HUES48 (cell line): ENCODE results near the gene PRKCA.
A peak's percentile ranks its signal among the peaks of the same experiment; 100 is the strongest.
"Not testable (repeated sequence)": the region's sequence is repeated elsewhere in the genome, so short reads cannot be mapped to it uniquely, and the experiment has no call there.

ENCODE experiments used
- H3K27ac ChIP-seq: one replicate; pipeline ENCODE4 v1.7.0; 2013; ENCODE audit warnings: low read depth, low read length, inconsistent platforms
- H3K27me3 ChIP-seq: 2 replicates; pipeline ENCODE4 v1.6.1; 2013; ENCODE audit warnings: mild to moderate bottlenecking, low read length; ENCODE audit not compliant: control insufficient read depth, insufficient read depth
- H3K36me3 ChIP-seq: 2 replicates; pipeline ENCODE4 v1.6.1; 2013; ENCODE audit warnings: low read length; ENCODE audit not compliant: control insufficient read depth, insufficient read depth
- H3K4me1 ChIP-seq: 2 replicates; pipeline ENCODE4 v1.6.1; 2013; ENCODE audit warnings: mild to moderate bottlenecking, low read length; ENCODE audit not compliant: control insufficient read depth, insufficient read depth
- H3K4me3 ChIP-seq: 2 replicates; pipeline ENCODE4 v1.5.1; 2013; ENCODE audit warnings: mild to moderate bottlenecking, low read depth, low read length
- H3K9ac ChIP-seq: 2 replicates; pipeline ENCODE4 v1.6.1; 2013; ENCODE audit warnings: mild to moderate bottlenecking, low read depth, low read length, moderate library complexity
- H3K9me3 ChIP-seq: 2 replicates; pipeline ENCODE4 v1.6.1; 2013; ENCODE audit warnings: low read length; ENCODE audit not compliant: control insufficient read depth, insufficient read depth

Gene PRKCA

DNA sequence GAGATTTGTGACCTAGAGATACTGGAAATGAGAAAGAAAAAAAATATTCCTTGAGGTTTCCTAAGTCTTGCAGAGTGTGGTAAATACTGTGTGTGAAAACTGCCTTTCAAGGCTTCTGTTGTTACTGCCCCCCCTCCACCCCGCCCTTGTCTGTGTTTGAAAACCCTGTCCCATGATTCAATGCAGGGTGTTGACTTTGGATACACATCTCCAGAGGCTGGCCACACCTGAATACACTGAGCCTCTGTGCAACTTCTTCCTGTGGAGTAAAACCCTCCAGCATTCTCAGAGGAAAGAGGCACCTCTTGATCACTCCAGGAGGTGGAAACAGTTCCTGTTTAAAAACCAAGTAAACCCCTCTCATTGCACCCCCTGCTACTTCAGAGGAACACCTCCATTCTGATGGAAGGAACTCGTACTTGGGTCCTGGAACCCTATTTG lies 409.5 kb downstream of the PRKCA start:
- H3K36me3 ChIP-seq: no peaks in the 10 kb centered on the region
- peak overlapping the region; percentile 82 for H3K27ac ChIP-seq
- H3K9ac ChIP-seq: no peak overlapping the region
- H3K9me3 ChIP-seq: no peaks in the 10 kb centered on the region
- peaks cover 45% of the 10 kb centered on the region for H3K4me1 ChIP-seq
- H3K27me3 ChIP-seq: no peaks in the 10 kb centered on the region
- H3K4me3 ChIP-seq: no peak overlapping the region

DNA sequence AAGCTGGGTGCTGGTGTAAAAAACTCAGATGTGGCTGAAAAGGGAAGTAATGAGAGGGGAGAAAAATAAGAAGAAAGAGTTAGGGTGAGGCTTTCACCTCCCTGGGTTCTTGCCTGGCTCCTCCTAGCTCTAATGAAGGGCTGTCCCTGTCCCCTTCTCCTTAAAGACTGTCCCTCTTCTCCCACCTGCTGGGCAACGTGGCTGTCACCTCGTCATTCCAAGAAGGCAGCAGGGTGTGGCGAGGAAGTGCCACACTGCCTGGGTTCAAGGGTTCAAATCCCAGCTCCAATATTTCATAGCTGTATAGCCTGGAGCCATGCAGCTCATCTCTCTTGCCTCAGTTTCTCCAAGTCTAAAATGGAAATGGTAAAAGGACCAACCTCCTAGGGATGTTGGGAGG lies 410.0 kb downstream of the PRKCA start:
- H3K9me3 ChIP-seq: no peaks in the 10 kb centered on the region
- H3K27ac ChIP-seq: peak overlapping the region; percentile 82
- H3K36me3 ChIP-seq: no peaks in the 10 kb centered on the region
- H3K4me1 ChIP-seq: peaks cover 45% of the 10 kb centered on the region
- no peaks in the 10 kb centered on the region for H3K27me3 ChIP-seq
- no peak overlapping the region for H3K4me3 ChIP-seq
- no peak overlapping the region for H3K9ac ChIP-seq

DNA sequence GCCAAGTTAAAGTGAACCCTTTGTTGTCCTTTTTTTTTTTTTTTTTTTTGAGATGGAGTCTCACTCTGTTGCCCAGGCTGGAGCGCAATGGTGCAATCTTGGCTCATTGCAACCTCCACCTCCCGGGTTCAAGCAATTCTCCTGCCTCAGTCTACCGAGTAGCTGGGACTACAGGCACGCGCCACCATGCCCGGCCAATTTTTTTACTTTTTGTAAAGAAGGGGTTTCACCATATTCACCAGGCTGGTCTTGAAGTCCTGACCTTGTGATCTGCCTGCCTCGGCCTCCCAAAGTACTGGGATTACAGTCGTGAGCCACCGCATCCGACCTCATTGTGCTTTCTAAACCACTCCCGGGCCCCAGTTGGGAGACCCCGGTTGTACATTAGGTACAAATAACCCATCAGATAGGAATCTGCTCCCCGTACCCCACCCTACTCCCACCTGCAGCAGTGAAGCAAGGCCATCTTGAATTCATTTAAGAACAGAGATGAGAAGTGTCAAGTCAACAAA lies 410.7 kb downstream of the PRKCA start:
- not testable (repeated sequence) for H3K4me3 ChIP-seq, H3K36me3 ChIP-seq, H3K9me3 ChIP-seq, H3K9ac ChIP-seq, H3K27me3 ChIP-seq, H3K27ac ChIP-seq
- peaks cover 45% of the 10 kb centered on the region for H3K4me1 ChIP-seq

DNA sequence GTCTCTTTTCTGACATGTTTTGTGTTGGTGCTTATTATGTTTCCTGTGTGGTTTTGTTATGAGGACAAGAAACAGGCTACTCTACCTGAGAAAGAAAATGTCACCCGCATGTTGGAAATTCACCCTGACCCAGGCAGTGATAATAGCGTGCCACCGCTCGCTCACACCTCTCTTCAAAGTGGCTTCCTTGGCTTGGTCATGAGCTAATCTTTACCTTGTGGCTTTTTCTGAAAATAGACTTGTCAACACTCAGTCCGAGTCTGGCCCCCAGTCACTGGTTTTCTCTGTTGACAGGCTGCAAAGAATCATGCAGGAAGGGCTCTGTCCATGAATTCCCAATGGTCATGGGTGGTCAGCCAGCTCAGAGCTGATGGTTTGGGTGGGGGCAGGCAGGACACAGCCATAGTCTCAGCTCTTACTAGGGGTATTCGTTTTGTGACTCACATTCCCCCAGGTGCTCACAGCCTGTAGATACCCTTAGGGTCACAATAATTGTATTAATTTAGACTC lies 411.2 kb downstream of the PRKCA start:
- no peak overlapping the region for H3K9ac ChIP-seq
- peaks cover 45% of the 10 kb centered on the region for H3K4me1 ChIP-seq

DNA sequence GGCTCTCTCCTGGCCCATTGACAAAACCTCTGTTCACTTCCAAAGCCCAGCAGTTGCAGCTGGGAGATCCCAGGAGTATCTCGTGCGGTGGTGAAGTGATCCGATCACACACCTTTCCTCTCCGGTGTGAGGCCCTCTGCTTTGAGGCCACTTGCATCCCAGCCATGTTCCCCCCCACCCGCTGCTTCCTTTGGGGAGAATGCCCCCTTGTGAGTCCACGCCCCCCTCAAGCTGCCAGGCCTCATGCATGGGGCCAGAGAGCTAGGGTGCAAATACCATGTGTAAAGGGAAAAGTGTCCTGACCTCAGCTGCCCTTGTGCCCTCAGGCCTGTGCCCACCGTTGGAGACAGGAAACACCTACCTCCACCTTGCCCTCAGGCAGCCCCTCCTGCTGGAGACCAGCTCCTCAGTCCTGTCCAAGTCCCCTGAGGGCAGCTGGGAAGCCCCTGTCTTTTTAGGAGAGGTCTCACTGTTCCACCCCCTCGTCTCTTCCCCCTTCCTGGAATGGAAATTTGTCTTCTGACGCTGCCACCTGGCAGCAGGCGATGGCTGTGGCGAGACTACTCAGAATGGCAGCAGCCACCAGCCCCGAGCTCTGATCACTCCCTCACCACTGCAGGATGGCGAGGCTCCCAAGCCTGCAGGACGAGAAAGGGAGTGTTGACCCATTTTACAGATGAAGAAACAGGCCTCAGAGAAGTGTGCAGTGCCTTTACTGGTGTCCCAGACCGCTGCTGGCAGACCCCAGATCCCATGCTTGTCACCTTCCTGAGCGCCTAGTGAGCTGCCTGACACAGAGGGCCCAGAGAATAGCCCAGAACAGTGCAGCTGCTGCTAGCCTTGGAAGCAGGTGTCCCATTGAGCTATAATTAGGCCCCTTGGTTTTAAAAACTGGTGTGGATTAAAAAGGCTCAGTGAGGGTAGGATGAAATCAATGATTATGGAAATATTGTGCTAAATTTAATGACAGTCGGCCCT lies 411.9 kb downstream of the PRKCA start:
- H3K4me3 ChIP-seq: no peak overlapping the region
- peaks cover 45% of the 10 kb centered on the region for H3K4me1 ChIP-seq
- H3K9me3 ChIP-seq: no peaks in the 10 kb centered on the region
- no peaks in the 10 kb centered on the region for H3K36me3 ChIP-seq
- H3K9ac ChIP-seq: no peak overlapping the region
- no peaks in the 10 kb centered on the region for H3K27me3 ChIP-seq
- H3K27ac ChIP-seq: no peak overlapping the region

More for the DNA sequence above, 411.2 kb downstream of the PRKCA start:
- H3K9me3 ChIP-seq: no peaks in the 10 kb centered on the region
- H3K36me3 ChIP-seq: no peaks in the 10 kb centered on the region
- no peaks in the 10 kb centered on the region for H3K27me3 ChIP-seq
- H3K27ac ChIP-seq: no peak overlapping the region
- H3K4me3 ChIP-seq: no peak overlapping the region

DNA sequence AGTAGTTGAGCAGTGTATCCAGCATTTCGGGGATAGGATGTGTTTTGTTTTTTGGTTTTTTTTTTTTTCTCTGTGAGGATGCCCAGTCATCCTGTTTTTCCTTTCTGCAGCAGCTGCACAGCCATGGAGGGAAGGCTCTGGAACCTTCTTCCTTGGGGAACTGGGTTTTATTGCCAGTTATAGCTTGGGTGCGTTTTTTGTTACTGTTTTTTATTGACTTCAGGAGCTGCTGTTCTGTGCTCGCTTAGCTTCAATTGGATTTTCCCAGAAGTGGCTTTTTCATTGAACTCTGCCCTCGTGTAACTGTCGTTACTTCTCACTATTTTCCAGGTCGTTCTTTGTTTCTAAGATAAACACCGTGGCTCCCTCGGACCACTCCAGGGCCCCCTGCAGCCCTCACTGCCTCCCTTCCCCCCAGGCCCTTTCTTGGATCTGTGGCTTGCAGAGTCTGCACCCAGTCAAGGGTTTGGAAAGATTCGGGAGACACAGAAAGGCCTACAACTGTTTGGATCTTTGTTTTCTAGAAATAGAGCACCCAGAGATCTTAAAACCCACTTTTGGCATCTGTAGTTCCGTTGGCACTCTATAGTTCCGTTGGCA lies 412.8 kb downstream of the PRKCA start:
- Histone ChIP-seq H3K27me3 (no peaks in the 10 kb centered on the region), H3K4me3 (no peak overlapping the region), H3K36me3 (no peaks in the 10 kb centered on the region), H3K9ac (no peak overlapping the region), H3K4me1 (peaks cover 45% of the 10 kb centered on the region), H3K27ac (peak overlapping the region; percentile 46), H3K9me3 (no peaks in the 10 kb centered on the region)

DNA sequence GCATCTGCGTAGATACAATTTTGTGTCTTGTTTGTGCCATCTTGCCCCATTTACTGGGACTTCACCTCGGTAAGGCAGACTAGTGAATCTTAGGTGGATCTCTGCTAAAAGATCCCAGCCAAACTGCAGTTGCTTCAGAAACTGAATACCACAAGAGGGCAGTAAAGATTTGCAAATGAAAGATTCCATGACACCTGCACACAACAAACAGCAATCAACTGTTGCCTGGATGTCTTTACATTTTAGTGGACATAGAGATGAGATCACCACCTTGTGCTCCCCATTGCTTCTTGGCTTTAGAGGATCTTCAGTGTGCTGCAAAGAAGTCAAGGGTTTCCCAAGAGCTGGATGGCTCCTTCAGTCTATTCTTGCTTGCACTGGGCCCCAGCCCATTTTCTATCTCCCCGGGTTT lies 413.3 kb downstream of the PRKCA start:
- Histone ChIP-seq H3K4me3 (no peak overlapping the region), H3K9ac (no peak overlapping the region), H3K4me1 (peaks cover 45% of the 10 kb centered on the region), H3K27me3 (no peaks in the 10 kb centered on the region), H3K36me3 (no peaks in the 10 kb centered on the region), H3K9me3 (no peaks in the 10 kb centered on the region), H3K27ac (peak overlapping the region; percentile 46)

DNA sequence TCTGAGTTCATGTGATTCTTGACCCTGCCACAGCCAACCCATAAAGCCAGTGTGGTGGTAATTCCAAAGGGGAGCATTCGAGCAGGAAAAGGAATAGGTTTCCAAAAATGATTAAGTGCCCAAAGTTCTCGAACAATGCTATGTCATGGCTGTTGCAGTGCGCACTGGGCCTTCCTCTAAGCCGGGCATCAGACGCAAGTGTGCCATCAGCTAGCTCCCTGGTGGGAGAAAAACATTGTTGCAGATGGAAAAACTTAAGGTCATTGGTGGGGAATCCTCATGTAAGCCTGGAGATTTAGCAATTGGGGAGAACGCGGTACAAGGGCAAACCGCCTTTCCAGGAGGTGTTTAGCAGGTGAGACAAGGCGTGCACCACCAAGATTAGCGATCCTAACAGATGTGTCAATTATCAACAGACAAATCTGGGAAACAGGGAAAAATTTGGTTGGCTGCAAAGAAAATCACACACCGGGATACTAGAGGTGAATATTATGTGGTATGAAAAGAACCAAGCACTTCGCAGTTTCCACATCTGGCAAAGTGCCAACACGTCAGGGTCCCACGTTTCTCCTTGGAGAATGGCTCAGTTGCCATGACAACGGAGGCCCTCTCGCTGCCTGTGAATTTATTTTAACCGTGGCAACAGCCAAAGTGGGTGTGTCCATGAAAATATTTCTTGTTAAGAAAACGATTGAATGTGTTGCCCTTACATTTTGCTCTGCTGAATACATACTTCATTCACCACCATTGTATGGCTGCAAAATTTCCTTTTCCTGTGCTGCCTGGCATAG lies 414.0 kb downstream of the PRKCA start:
- Histone ChIP-seq H3K9ac (no peak overlapping the region), H3K4me1 (peaks cover 41% of the 10 kb centered on the region), H3K4me3 (no peak overlapping the region), H3K9me3 (no peaks in the 10 kb centered on the region), H3K27me3 (no peaks in the 10 kb centered on the region), H3K36me3 (no peaks in the 10 kb centered on the region), H3K27ac (no peak overlapping the region)

DNA sequence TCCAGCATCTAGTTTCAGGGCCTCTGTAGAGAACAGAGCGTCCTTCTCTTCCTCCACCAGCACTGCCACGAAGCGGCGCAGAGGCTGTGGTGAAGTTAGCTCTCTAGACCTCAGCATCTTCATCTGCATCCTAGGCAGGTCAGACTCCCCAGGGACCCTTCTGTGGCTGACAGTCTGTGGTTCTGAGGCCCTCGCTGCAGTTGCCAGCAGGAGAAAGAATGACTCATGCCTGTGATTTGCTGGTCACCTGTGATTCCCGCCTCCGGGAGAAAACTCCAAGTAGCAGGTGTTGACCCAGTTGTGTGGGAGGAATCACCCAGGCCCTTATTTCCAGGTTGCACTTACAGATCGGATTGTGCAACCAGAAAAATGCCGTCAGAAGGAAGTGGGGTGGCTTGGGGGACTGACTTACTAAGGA lies 415.2 kb downstream of the PRKCA start:
- H3K27ac ChIP-seq: no peak overlapping the region
- no peak overlapping the region for H3K9ac ChIP-seq
- H3K36me3 ChIP-seq: no peaks in the 10 kb centered on the region
- H3K27me3 ChIP-seq: no peaks in the 10 kb centered on the region
- H3K4me1 ChIP-seq: peaks cover 41% of the 10 kb centered on the region
- no peaks in the 10 kb centered on the region for H3K9me3 ChIP-seq
- no peak overlapping the region for H3K4me3 ChIP-seq

DNA sequence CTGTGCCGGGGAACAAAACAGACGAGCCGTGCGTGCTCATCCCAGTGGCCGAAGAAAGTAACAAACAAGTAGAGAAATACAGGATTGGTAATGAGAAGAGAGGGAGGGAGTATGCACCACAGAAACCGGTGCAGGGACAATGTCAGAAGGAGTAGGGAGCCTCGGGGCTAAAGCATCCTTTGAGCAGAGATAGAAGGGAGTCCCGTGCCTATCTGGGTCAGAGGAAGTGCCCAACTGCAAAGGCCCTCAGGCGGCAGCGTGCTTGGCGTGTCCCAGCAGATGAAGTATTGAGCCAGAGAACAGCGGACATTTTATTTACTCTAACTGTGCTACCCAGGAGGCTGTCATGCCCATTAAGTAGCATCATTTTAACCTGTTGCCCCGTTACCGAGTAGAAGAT lies 417.6 kb downstream of the PRKCA start:
- Histone ChIP-seq H3K9ac (no peak overlapping the region), H3K4me1 (peaks cover 38% of the 10 kb centered on the region), H3K27ac (no peak overlapping the region)

More for the DNA sequence above, 417.6 kb downstream of the PRKCA start:
- H3K36me3 ChIP-seq: no peaks in the 10 kb centered on the region
- H3K27me3 ChIP-seq: no peaks in the 10 kb centered on the region
- H3K9me3 ChIP-seq: no peaks in the 10 kb centered on the region
- H3K4me3 ChIP-seq: no peak overlapping the region
